Gastrocnemius medialis (tissue), 4 donors: ENCODE measurements around the gene GABBR2.

ENCODE experiments used
- CTCF ChIP-seq, 5 experiments: fragments of 450-650 bp in 3 of 5; fragments of 200-600 bp in 2 of 5; sonication (generic) in 2 of 5; IDR thresholded peaks in 4 of 5; conservative IDR thresholded peaks in 1 of 5; 1 replicate in 4 of 5; 2 replicates in 1 of 5; pipeline ENCODE4 v1.5.1; 2016 to 2019; ENCODE audit warnings: antibody characterized with exemption in 5 of 5, mild to moderate bottlenecking in 3 of 5, moderate library complexity in 3 of 5
- POLR2A ChIP-seq, 2 donors: fragments of 450-650 bp; IDR thresholded peaks; one replicate each; pipeline ENCODE4 v1.6.1; 2017; ENCODE audit warnings: antibody characterized with exemption in 2 of 2, mild to moderate bottlenecking in 2 of 2, moderate library complexity in 2 of 2

- no peak for TF ChIP-seq CTCF (IDR thresholded peaks at IDR 0.05 in 4 of 5, conservative IDR thresholded peaks at IDR 0.05 in 1 of 5)
- TF ChIP-seq POLR2A (IDR thresholded peaks at IDR 0.05): no peak
These were observed 23.4 kb upstream of the GABBR2 start for GRCh38 chr9:98732091-98732490.
